Testis (tissue), 3 donors: ENCODE data around the gene CA10. TPM values are rescaled to one million over a fixed set of nuclear protein-coding genes. Genes with fewer than 3 reads are reported as not detected.

Experiments
- DNase-seq: peaks from one replicate; pipeline ENCODE4 v3.0.0-alpha.2; 2019
- H3K27ac ChIP-seq, 2 donors: fragments of 200-600 bp; sonication (generic); one replicate each; pipeline ENCODE4 v1.5.1; 2019
- H3K27me3 ChIP-seq: fragments of 200-600 bp; sonication (generic); one replicate; pipeline ENCODE4 v1.5.1; 2019
- H3K36me3 ChIP-seq: fragments of 200-600 bp; sonication (generic); one replicate; pipeline ENCODE4 v1.5.1; 2017; ENCODE audit warnings: low read depth; ENCODE audit errors: missing control alignments
- H3K4me1 ChIP-seq: fragments of 200-600 bp; sonication (generic); one replicate; pipeline ENCODE4 v1.5.1; 2019
- H3K4me3 ChIP-seq, 2 donors: fragments of 200-600 bp; sonication (generic); one replicate each; pipeline ENCODE4 v1.5.1; 2017 to 2019
- H3K9me3 ChIP-seq: fragments of 200-600 bp; sonication (generic); one replicate; pipeline ENCODE4 v1.5.1; 2017
- POLR2A ChIP-seq: fragments of 450-650 bp; IDR thresholded peaks from one replicate; pipeline ENCODE4 v1.6.1; 2017; ENCODE audit warnings: antibody characterized with exemption, mild to moderate bottlenecking, moderate library complexity
- whole genome bisulfite sequencing, 2 donors: methylation state at CpG; one replicate each; pipeline ENCODE4 v1.1.5; 2018; 5-methylcytosine and 5-hydroxymethylcytosine counted together
- intact Hi-C: fragments of 100-400 bp; cut with DNase I; formaldehyde crosslinking; loops from one replicate; pipeline ENCODE4 v1.15.1; 2023; ENCODE audit warnings: low total_unique reads
- polyA plus RNA-seq: library from polyadenylated mRNA; stranded (reverse); fragments of 350-450 nt; fragmentation: Illumina TruSeq; extraction: RNeasy Lipid Tissue Mini Kit (QIAGEN cat#74804); gene quantifications from one replicate; pipeline ENCODE4 v1.2.3, GENCODE V29; 2014; ENCODE audit warnings: low read depth, low replicate concordance; ENCODE audit not compliant: insufficient read depth
- total RNA-seq, 2 donors: library from RNA; depleted of rRNA; stranded (reverse); fragments of >200 nt; gene quantifications; one replicate each; pipeline ENCODE4 v1.2.3, GENCODE V29; 2016
- TF ChIP-seq, protein P1 (sequence below), 3 experiments: fragments of 450-650 bp in 2 of 3; fragments of 200-600 bp in 1 of 3; sonication (generic) in 1 of 3; IDR thresholded peaks; one replicate each; pipeline ENCODE4 v1.5.1; 2016 to 2019; ENCODE audit warnings: antibody characterized with exemption in 3 of 3, mild to moderate bottlenecking in 2 of 3, moderate library complexity in 1 of 3

Gene CA10
- total and polyA plus RNA-seq, 3 donors from 2014 or later = 5.0 to 30.7 (median 5.3) TPM

DNA sequence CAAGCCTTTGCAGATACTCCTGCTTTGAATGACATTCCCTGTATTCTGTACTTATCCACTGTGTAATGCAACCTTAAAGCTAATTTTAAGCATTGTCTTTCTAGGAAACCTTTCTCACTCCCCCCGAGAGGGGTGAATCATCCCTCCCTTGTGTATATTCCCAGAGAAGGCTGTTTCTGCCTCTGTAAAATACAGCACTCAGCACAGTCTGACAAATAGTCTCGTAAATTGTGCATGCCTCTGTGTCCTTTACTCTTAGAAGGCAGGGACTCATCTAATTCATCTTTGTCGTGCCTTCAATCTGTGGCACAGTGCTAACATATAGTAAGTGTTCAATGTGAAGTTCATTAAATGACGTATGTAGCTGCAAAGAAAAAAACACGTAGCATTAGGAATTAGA, 200.7 kb downstream of the CA10 start:
- WGBS, 2 donors = 70 to 74% methylated on average over 5 of the region's 5 CpGs
- TF ChIP-seq, protein P1, sequence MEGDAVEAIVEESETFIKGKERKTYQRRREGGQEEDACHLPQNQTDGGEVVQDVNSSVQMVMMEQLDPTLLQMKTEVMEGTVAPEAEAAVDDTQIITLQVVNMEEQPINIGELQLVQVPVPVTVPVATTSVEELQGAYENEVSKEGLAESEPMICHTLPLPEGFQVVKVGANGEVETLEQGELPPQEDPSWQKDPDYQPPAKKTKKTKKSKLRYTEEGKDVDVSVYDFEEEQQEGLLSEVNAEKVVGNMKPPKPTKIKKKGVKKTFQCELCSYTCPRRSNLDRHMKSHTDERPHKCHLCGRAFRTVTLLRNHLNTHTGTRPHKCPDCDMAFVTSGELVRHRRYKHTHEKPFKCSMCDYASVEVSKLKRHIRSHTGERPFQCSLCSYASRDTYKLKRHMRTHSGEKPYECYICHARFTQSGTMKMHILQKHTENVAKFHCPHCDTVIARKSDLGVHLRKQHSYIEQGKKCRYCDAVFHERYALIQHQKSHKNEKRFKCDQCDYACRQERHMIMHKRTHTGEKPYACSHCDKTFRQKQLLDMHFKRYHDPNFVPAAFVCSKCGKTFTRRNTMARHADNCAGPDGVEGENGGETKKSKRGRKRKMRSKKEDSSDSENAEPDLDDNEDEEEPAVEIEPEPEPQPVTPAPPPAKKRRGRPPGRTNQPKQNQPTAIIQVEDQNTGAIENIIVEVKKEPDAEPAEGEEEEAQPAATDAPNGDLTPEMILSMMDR (IDR thresholded peaks at IDR 0.05) = no peak
- TF ChIP-seq POLR2A = no peak
- no peak overlapping the region for H3K27ac ChIP-seq
- no peaks in the 10 kb centered on the region for H3K36me3 ChIP-seq
- no peaks in the 10 kb centered on the region for H3K4me1 ChIP-seq
- no peak for DNase-seq
- no peaks in the 10 kb centered on the region for H3K9me3 ChIP-seq
- H3K4me3 ChIP-seq = no peak overlapping the region
- intact Hi-C loops = no loop called here
- H3K27me3 ChIP-seq = no peaks in the 10 kb centered on the region

GRCh38 chr17:51955245-51955644, 203.3 kb downstream of the CA10 start:
- WGBS, 2 donors = 84 to 96% methylated on average over 2 of the region's 2 CpGs
- intact Hi-C loops = no loop called here
- no peaks in the 10 kb centered on the region for H3K36me3 ChIP-seq
- no peaks in the 10 kb centered on the region for H3K9me3 ChIP-seq
- no peaks in the 10 kb centered on the region for H3K4me1 ChIP-seq
- H3K27ac ChIP-seq = no peak overlapping the region
- no peak overlapping the region for H3K4me3 ChIP-seq
- TF ChIP-seq POLR2A = no peak
- TF ChIP-seq, protein P1 (IDR thresholded peaks at IDR 0.05) = no peak
- H3K27me3 ChIP-seq = no peaks in the 10 kb centered on the region
- no peak for DNase-seq

DNA sequence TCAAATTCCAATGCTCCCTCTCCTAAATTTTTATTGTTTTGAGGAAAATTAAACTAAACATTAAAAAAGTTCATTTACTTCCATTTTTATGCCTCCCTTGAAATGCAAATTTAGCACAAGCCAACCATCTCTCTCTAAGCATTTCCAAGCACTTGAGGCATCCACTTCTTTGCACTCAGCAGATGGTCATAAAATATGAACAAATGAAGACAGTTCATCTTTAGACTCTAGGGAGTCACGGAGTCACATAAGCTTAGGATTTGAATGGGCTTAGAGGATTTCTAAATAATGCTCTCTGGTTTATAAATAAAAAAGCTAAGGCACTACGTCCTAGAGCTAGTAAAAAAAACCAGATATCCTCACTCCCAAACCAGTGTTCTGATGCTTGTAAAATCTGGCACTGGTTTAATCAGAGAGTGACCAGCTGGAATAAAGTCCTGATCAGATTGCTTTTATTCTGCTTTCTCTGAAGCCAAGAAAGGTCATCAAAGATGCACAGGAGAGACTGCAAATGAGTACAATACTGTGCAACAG, 204.2 kb downstream of the CA10 start:
- TF ChIP-seq, protein P1 (IDR thresholded peaks at IDR 0.05) = no peak
- Histone ChIP-seq H3K27ac (no peak overlapping the region), H3K4me1 (no peaks in the 10 kb centered on the region), H3K4me3 (no peak overlapping the region), H3K36me3 (no peaks in the 10 kb centered on the region), H3K27me3 (no peaks in the 10 kb centered on the region), H3K9me3 (no peaks in the 10 kb centered on the region)
- WGBS, 2 donors = 18 to 23% methylated on average over 2 of the region's 2 CpGs
- intact Hi-C loops = no loop called here
- DNase-seq = no peak

DNA sequence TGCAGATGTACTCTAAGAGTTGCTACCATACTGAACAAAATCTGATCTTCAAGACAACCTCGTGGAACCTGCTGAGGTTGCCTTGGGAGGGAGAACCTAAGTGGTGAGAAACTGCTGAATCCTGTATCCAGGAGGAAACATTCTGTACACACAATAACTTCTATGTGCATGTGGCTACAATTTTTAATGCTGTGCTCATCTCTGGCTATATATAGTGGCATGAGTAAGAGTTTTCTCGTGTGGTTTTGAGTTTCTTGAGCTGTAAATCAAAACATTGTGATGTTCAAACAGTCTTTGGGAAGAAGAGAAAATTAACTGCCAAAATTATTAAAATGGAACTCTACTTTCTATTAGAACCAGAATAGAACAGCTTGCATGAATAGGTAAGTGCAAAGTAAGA, 206.8 kb downstream of the CA10 start:
- 8 to 15% methylated on average over 2 of the region's 2 CpGs for WGBS, 2 donors
- H3K9me3 ChIP-seq = no peaks in the 10 kb centered on the region
- H3K36me3 ChIP-seq = no peaks in the 10 kb centered on the region
- intact Hi-C loops = no loop called here
- DNase-seq = no peak
- TF ChIP-seq, protein P1 (IDR thresholded peaks at IDR 0.05) = no peak
- TF ChIP-seq POLR2A = no peak
- no peak overlapping the region for H3K4me3 ChIP-seq
- H3K4me1 ChIP-seq = no peaks in the 10 kb centered on the region
- no peak overlapping the region for H3K27ac ChIP-seq
- H3K27me3 ChIP-seq = no peaks in the 10 kb centered on the region

- intact Hi-C loops = no loop called here
- no peaks in the 10 kb centered on the region for H3K4me1 ChIP-seq
- H3K27me3 ChIP-seq = no peaks in the 10 kb centered on the region
- TF ChIP-seq, protein P1 (IDR thresholded peaks at IDR 0.05) = no peak
- TF ChIP-seq POLR2A = no peak
- no peak for DNase-seq
- H3K9me3 ChIP-seq = no peaks in the 10 kb centered on the region
- H3K27ac ChIP-seq = no peak overlapping the region
- H3K36me3 ChIP-seq = no peaks in the 10 kb centered on the region
- no peak overlapping the region for H3K4me3 ChIP-seq
- WGBS, 2 donors = 87 to 96% methylated on average over 4 of the region's 4 CpGs
These were observed 210.4 kb downstream of the CA10 start for GRCh38 chr17:51948128-51948527.
